RWPE2 (cell line): ENCODE data around the gene RDH5.

Experiments
- ATAC-seq: fragments of 200-7000 bp; cut with Tn5 transposase; 3 replicates; pipeline ENCODE4 v1.9.1; 2021; ENCODE audit warnings: low read depth
- DNase-seq: peaks from one replicate; pipeline ENCODE4 v3.0.0-alpha.2; 2020; ENCODE audit warnings: low spot score
- H3K27ac ChIP-seq: fragments of 450-650 bp; 2 replicates; pipeline ENCODE4 v1.5.1; 2017; ENCODE audit warnings: mild to moderate bottlenecking; ENCODE audit not compliant: poor library complexity, severe bottlenecking
- H3K27me3 ChIP-seq: fragments of 250-450 bp; sonication (Bioruptor Pico); 2 replicates; pipeline ENCODE4 v1.5.1; 2021; ENCODE audit warnings: mild to moderate bottlenecking, moderate library complexity; ENCODE audit not compliant: insufficient read depth, poor library complexity, severe bottlenecking
- H3K36me3 ChIP-seq: fragments of 250-450 bp; sonication (Bioruptor Pico); 2 replicates; pipeline ENCODE4 v1.5.1; 2020; ENCODE audit warnings: low read depth, mild to moderate bottlenecking, moderate library complexity
- H3K4me1 ChIP-seq: fragments of 250-450 bp; sonication (Bioruptor Pico); 2 replicates; pipeline ENCODE4 v1.5.1; 2021; ENCODE audit warnings: mild to moderate bottlenecking, moderate library complexity; ENCODE audit not compliant: insufficient read depth, poor library complexity, severe bottlenecking
- H3K4me3 ChIP-seq: fragments of 250-450 bp; sonication (Bioruptor Pico); 2 replicates; pipeline ENCODE4 v1.5.1; 2021; ENCODE audit warnings: mild to moderate bottlenecking, moderate library complexity; ENCODE audit not compliant: severe bottlenecking
- H3K9me3 ChIP-seq: fragments of 250-450 bp; sonication (Bioruptor Pico); 2 replicates; pipeline ENCODE4 v1.5.1; 2021; ENCODE audit warnings: mild to moderate bottlenecking, moderate library complexity; ENCODE audit not compliant: severe bottlenecking
- TF ChIP-seq, protein P1 (sequence below): fragments of 450-650 bp; IDR thresholded peaks from one replicate; pipeline ENCODE4 v1.5.1; 2017; ENCODE audit warnings: mild to moderate bottlenecking, moderate library complexity; ENCODE audit not compliant: poor library complexity, severe bottlenecking

Gene RDH5

DNA sequence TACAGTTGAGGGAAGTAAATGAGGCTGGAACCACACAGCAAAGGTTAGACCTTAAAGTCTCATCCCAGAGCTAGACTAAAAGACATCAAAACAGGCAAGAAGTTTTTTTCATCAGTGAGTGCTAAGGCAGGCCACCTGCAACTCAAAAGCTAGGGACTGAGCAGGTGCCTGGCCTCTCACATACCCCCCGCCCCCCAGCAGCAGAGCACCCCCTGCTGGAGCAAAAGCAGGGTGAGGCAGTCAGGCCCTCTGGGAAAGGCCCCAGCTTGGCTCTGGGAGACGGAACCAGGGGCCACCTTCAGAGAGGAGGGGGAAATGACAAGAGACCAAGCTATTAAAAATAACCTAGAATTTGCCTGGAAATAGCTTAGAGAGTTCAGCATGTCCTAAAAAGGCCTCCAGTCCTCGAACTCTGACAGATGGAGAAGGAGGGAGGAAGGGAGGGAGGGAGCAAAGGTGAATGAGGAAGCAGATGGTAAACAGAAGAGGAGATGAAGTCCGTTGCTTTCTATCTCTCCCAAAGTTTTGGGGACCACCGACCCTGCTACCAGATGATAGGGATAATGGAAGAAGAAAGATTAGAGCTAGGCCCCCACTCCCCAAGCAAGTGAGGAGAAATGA, 14.3 kb upstream of the RDH5 start:
- TF ChIP-seq, protein P1, sequence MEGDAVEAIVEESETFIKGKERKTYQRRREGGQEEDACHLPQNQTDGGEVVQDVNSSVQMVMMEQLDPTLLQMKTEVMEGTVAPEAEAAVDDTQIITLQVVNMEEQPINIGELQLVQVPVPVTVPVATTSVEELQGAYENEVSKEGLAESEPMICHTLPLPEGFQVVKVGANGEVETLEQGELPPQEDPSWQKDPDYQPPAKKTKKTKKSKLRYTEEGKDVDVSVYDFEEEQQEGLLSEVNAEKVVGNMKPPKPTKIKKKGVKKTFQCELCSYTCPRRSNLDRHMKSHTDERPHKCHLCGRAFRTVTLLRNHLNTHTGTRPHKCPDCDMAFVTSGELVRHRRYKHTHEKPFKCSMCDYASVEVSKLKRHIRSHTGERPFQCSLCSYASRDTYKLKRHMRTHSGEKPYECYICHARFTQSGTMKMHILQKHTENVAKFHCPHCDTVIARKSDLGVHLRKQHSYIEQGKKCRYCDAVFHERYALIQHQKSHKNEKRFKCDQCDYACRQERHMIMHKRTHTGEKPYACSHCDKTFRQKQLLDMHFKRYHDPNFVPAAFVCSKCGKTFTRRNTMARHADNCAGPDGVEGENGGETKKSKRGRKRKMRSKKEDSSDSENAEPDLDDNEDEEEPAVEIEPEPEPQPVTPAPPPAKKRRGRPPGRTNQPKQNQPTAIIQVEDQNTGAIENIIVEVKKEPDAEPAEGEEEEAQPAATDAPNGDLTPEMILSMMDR = no peak
- H3K9me3 ChIP-seq = no peaks in the 10 kb centered on the region
- H3K36me3 ChIP-seq = no peaks in the 10 kb centered on the region
- H3K4me3 ChIP-seq = no peak overlapping the region
- no peak overlapping the region for H3K27ac ChIP-seq
- ATAC-seq (no peak), DNase-seq (no peak)
- peaks cover under 1% of the 10 kb centered on the region for H3K4me1 ChIP-seq
- H3K27me3 ChIP-seq = peaks cover 21% of the 10 kb centered on the region

- Histone ChIP-seq H3K9me3 (no peaks in the 10 kb centered on the region), H3K27me3 (peaks cover 21% of the 10 kb centered on the region), H3K27ac (no peak overlapping the region), H3K4me3 (no peak overlapping the region), H3K4me1 (no peaks in the 10 kb centered on the region), H3K36me3 (no peaks in the 10 kb centered on the region)
- DNase-seq (no peak), ATAC-seq (no peak)
- TF ChIP-seq, protein P1 = no peak
These were observed 13.5 kb upstream of the RDH5 start for GRCh38 chr12:55706568-55707218.

GRCh38 chr12:55707219-55707671, 12.9 kb upstream of the RDH5 start:
- Histone ChIP-seq H3K4me3 (peak overlapping the region; percentile 25), H3K9me3 (no peaks in the 10 kb centered on the region), H3K4me1 (no peaks in the 10 kb centered on the region), H3K27ac (no peak overlapping the region), H3K36me3 (no peaks in the 10 kb centered on the region), H3K27me3 (peaks cover 21% of the 10 kb centered on the region)
- TF ChIP-seq, protein P1 = no peak
- peak; percentile 13; the same call in 1 of the 3 replicates for ATAC-seq
- DNase-seq = no peak

DNA sequence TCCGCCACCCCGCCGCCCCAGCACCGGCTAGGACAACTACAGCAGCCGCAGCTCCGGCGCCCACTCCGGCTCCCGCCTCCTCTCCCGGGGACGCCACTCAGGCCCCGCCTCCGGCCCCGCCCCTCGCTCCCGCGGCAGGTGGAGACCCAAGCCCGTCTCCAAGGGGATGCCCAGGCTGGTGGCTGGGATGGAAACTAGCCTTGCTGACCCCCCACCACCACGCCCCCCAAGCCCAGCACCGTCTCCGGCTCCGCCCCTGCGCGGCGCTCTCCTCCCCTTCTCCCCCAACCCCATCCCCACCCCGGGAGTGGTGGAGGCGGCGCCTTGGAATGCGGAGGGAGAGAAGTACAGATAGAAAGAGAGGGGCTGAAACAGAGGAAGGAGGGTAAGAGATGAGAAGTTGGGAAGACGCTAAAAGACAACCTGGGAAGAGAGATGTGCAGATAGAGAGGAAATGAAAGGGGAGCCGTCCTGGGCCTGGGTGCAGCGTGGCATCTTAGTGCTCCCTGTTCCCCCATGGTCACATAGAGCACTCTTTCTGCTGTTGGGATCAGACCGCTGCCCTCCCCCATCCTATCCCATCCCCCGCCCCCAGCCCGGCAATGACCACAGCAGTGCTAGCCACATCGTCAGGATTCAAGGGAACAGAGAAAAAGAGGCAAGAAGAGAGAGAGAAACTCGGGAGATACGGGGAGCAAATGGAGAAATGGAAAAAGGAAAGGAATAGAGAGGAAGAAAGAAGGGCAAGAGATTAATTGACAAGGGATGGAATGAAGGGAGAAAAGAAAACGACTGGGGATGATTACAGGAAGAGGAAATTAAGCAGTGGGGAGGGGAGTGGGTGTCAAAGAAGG, 12.1 kb upstream of the RDH5 start, which contains the start of gene ITGA7:
ITGA7 (minus strand) TSS at position 64 of the 854 bp plus-strand sequence. CDS start 222 bp downstream, outside the sequence.
- no peaks in the 10 kb centered on the region for H3K9me3 ChIP-seq
- DNase-seq (no peak), ATAC-seq (peak; percentile 74)
- H3K27me3 ChIP-seq = peaks cover 21% of the 10 kb centered on the region
- H3K36me3 ChIP-seq = no peaks in the 10 kb centered on the region
- H3K27ac ChIP-seq = no peak within 1 kb of the TSS
- TF ChIP-seq, protein P1 = no peak
- peak within 1 kb of the TSS; percentile 25 for H3K4me3 ChIP-seq
- no peaks in the 10 kb centered on the region for H3K4me1 ChIP-seq
